Activated CD8-positive, alpha-beta memory T cell treated with anti-CD3 and anti-CD28 coated beads, Interleukin-2, amount 50 U/mL, for 24 hours (primary cell): ENCODE data around the gene FAM107A.

ENCODE experiments used
- DNase-seq: peaks from one replicate; pipeline ENCODE4 v3.0.0-alpha.2; 2020; ENCODE audit errors: extremely low read depth

The FAM107A gene, protein sequence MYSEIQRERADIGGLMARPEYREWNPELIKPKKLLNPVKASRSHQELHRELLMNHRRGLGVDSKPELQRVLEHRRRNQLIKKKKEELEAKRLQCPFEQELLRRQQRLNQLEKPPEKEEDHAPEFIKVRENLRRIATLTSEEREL

DNA sequence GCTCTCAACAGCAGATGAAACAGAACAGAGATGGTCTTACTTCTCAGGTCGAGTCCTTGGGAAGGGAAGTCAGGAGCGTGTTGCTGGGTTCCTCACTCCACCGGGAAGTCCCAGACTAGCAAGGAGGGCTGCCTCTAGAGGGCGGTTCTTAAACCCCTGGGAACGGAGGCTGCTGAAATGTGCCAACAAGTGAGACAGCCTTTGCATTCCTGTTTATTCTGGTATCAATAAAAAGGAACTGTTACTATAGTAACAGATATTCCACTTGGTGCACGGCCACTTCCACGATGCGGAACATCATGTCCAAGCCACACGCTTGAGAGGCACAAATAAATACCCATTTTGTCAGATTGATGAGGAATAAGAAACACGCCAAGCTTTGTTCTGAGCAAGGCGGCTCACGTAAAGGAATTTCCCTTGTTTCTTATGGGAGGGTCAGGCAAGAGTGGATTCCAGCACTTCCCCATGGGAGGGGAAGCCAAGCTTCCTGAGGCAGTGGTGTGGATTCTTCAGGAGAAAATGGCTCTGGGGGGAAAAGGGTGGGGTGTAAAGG is at the start of gene FAM107A:
TSS of gene FAM107A (minus strand) at position 123 of the 553 bp plus-strand sequence. CDS start 7,531 bp downstream, outside the sequence.
- DNase-seq: no peak

GRCh38 chr3:58625196-58625824 is 48.1 kb upstream of the FAM107A start:
- DNase-seq: no peak

DNA sequence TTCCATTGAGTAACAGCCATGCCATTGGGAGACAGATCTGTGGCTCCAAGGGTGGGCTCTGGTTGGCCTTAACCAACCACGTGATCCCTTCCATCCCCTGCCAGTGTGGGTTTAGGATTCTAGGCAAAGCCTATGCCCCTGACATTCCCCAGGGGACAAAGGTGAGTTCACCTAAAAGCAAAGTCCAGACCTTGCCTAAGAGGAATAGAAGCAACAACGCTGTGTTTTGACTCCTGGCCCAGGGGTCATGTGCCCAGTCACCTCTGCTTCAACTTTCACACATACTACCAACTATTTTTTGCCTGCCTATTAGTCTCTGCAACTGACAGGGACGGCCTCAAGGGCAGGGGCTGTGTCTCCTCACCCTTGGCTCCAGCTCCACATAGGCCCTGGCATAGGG is 47.4 kb upstream of the FAM107A start:
- no peak for DNase-seq

- DNase-seq: no peak
Observed at GRCh38 chr3:58623961-58624360, 46.8 kb upstream of the FAM107A start.

- no peak for DNase-seq
Observed at GRCh38 chr3:58623478-58623877, 46.3 kb upstream of the FAM107A start.

DNA sequence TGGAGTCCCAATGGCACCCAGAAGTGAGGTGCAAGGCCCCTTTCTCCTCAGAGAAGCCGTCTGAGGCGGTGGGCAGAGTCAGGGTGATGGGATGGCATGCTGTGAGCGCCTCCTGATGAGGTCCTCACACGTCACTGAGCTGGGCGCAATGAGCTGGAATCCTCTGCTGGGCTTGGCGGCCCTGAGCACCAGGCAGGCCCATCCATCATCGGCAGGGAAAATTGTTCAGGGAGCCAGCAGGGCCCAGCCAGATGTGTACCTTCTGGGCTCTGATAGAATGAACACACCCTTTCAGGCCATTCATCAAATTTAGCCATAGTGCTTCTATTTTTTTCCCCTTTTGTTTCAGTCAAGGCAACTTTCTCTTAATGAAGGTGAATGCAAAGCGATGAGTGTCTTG is 45.7 kb upstream of the FAM107A start:
- no peak for DNase-seq

DNA sequence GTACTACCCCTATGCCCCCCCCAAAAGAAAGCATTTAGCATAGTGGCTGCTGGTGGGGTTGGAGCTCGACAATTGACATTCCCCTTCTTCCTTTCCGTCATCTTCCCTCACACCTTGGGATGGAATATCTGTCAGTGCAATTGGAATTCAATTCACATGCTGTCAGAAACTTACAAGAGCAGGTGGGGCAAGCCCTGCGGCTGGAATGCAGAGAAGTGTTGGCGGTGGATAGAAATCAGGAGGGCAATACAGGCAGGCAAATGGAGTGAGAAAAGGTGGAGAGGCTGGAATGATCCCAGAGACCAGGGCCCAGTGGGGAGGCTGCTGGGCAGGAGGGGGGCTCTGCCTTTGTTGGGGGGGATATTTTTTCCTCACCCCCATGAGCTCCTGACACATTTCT is 45.2 kb upstream of the FAM107A start:
- DNase-seq: no peak

DNA sequence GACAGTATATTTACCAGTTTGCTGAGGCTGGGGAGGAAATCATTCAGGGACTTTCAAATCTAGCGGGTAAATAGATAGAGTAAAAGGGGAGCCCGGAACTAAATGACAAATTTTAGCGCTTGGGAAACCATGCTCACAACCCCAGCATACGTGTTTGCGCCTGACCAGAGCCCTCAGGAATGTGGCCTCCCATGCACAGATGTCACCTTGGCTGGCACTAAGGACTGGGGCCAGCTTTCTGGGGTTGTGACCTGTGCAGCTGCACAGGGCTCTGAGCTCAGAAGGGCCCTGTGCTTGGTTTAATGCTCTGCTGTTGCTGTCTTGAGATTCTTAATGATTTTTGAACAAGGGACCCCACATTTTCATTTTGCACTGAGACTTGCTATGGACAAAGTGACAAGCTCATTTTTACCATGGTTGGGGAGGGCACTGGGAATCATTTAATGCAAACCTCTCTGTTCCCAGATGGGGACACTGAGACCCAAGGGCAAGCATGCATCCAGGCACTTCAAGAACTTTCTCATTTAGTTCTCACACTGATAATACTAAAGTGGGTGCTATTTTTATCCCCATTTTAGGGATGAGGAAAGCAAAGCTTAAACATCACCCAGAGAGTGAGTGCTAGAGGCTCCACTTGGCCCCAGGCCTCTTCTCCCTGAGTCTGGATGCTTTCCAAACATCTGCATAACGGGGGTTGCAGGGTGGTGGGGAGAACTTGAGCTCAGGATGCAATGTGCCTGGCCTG is 44.1 kb upstream of the FAM107A start:
- no peak for DNase-seq

GRCh38 chr3:58620421-58620820 is 43.2 kb upstream of the FAM107A start:
- DNase-seq: no peak

DNA sequence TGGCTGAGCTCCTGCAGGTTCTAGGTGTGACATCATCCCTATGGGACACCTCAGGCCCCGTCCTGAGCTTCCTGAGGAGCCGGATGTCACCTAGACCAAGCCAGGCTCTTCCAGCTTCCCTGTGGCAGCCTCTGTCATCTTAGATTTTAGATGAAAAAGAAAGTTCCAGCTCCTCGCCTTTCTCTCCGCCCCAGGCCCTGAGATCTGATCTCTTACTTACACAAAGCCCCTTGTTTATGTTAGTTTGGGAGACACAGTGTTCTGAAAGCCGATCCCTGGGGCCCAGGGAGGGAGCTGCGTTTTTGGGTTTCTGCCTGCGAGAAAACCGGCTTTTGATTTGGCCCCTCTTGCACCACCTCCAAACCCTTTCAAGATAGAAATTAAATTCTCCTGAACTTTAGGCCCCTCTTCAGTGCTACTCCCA is 40.2 kb upstream of the FAM107A start:
- no peak for DNase-seq

- DNase-seq: no peak
Observed at GRCh38 chr3:58613236-58614132, 36.3 kb upstream of the FAM107A start.

DNA sequence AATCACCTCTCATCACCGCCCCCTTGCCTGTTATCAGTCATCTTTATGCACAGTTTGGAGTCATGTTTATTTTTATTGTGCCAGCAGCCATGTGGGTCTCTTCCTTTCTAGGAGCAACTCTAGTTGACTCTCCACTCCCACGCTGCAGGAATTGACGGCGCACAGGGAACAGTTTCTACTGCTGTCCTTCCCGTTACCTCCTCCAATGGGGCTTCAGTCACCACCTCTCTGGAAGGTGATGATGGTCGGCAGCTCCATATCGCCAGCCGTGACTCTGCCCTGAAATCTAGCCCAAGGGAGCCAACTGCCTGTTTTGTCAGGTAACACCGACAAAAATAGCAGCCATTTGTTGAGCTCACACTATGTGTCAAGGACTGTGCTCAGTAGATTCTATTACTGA is 35.6 kb upstream of the FAM107A start:
- DNase-seq: no peak

GRCh38 chr3:58609990-58610389 is 32.8 kb upstream of the FAM107A start:
- DNase-seq: no peak

DNA sequence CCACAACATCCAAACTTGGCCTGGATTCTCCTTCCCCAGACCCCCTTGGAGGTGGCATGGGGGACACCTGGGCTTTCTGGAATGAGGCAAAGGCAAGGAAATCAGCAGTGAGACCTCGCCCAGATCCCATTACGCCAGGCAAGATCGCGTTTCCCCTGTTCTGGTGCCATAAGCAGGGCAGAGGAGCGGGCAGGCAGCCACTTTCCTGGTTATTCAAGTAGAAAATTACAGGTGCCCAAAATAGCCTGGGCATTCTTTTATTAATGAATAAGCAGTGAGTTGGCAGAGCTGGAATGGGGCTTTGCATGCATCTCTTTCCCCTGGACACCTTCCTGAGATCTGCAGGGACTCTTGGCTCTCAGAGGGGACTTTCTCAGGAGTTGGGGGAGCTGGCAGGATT is 31.5 kb upstream of the FAM107A start:
- no peak for DNase-seq

GRCh38 chr3:58607816-58608215 is 30.6 kb upstream of the FAM107A start:
- DNase-seq: no peak

DNA sequence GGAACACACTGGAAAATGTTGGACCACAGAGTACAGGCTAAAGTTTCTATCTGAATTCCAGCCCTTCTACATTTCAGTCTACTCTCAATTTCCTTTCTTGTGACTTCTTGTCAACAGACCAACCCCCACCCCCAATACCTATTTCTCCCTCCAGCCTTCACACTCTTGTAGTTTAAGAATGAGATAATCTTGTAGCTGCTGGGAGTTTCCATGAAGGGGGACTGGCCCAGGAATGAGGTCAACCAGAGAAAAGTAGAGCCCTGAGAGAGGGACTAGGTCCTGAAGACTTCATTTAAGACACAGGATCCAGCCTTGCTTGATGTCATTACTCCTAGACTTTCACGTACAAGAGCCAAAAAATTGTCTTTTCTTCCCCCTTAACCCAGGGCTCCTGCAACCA is 29.5 kb upstream of the FAM107A start:
- DNase-seq: no peak

GRCh38 chr3:58604031-58604430 is 26.8 kb upstream of the FAM107A start:
- no peak for DNase-seq

- DNase-seq: no peak
Observed at GRCh38 chr3:58603606-58604005, 26.4 kb upstream of the FAM107A start.

DNA sequence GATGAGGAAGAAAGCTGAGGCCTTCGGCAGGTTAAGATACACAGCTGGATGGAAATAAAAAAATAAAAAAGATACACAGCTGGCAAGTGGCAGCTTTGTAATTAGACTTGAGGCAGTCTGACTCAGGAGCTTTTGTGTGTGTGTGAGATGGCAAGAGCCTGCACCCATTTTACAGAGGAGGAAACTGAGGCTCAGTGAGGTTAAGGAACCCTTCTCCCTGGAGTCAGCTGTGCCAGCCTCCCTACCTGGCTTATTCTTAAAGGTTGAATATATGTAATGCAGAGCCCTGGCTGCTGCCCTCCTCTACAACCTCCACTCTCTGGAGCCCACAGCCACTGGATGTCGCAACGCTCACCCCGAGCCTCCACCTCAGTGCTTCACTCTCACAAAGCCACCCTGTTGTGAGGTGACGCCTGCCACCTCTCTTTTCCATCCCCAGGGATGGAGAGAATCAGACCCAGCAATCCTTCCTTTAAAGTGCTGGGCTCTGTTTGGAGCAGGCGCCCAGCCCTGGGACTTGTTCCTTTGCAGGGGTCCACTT is 20.6 kb upstream of the FAM107A start:
- no peak for DNase-seq

GRCh38 chr3:58596834-58597518 is 19.8 kb upstream of the FAM107A start:
- no peak for DNase-seq

- no peak for DNase-seq
Observed at GRCh38 chr3:58594117-58594516, 16.9 kb upstream of the FAM107A start.
